ENCODE results near the gene LCE7A. TPM values are rescaled to one million over a fixed set of nuclear protein-coding genes. Genes with fewer than 3 reads are reported as not detected.

The LCE7A gene
- polyA plus RNA-seq, 2 of the 4 experiments (the other 2 are of a cell fraction), result not detected

DNA sequence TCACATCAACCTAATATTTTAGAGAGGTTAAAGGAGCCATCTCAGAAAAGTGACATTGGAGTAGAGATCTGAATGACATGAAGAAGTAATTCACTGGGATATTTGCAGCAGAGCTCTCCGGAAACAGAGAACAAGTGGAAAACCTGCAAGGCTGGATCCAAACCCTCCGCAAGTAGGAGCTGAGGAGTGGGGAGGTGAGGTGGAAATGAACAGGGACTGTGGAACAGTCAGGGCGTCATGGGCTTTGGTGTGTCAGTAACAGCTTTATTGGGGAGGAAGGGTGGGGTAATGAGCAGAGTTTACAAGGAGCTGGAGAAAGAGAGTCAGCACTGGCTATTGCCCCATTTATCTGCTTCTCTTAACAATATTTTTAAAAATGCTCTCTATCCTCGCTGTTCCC is 39.2 kb downstream of the LCE7A start:
- DNase-seq (ENCODE audit: low read depth in 1 of 2, low spot score in 1 of 2) (no peak), ATAC-seq (no peak), FAIRE-seq (no peak)
- ChIA-PET CTCF (no interaction called here), POLR2A (no interaction called here)
- Histone ChIP-seq H3K4me3 (no peak overlapping the region), H3K4me2 (no peak overlapping the region), H3K4me1 (no peaks in the 10 kb centered on the region), H3K9me3 (no peaks in the 10 kb centered on the region), H3K27ac (no peak overlapping the region)
- TF ChIP-seq PBX3 (IDR thresholded peaks at IDR 0.05) (no peak), RCOR1 (IDR thresholded peaks at IDR 0.05; ENCODE audit: low read depth, low read length) (no peak), BCL3 (IDR thresholded peaks at IDR 0.05) (no peak), GATA3 (IDR thresholded peaks at IDR 0.05; ENCODE audit: borderline replicate concordance) (no peak), RFX5 (IDR thresholded peaks at IDR 0.05) (no peak), EP300 (IDR thresholded peaks at IDR 0.05) (no peak), ESRRA (IDR thresholded peaks at IDR 0.05; ENCODE audit: borderline replicate concordance, low read length) (no peak), HOXB5 (CRISPR knock-in tag; IDR thresholded peaks at IDR 0.05) (no peak), ZFP36 (IDR thresholded peaks at IDR 0.05; ENCODE audit: borderline replicate concordance, partially characterized antibody) (no peak), CEBPB (IDR thresholded peaks at IDR 0.05) (no peak), RAD21 (conservative IDR thresholded peaks at IDR 0.05 in 1 of 2, IDR thresholded peaks at IDR 0.05 in 1 of 2) (no peak), HES2 (IDR thresholded peaks at IDR 0.05) (no peak), NPAS2 (CRISPR knock-in tag; IDR thresholded peaks at IDR 0.05; ENCODE audit: borderline replicate concordance) (no peak), BHLHE40 (IDR thresholded peaks at IDR 0.05; ENCODE audit: low read depth, low read length) (no peak)
- WGBS (ENCODE audit: missing lambda C conversion rate), result 42% methylated on average over 4 of the region's 4 CpGs

DNA sequence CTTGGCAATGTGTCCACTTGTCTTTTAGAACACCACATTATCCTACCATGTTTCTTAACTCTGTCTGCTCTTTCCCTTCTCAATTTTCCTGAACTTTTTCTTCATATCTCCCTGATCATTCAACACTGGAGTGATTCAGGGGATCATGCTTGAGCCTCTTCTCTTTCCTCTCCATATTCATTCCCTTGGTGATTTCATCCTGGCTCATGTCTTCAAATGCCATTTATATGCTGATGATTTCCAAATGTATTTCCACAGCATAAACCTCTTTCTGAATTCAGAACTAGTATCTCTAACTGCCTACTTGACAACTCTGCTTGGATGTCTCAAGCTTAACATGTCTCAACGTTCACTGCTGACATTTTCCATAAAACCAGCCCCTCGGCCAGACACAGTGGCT is 40.1 kb downstream of the LCE7A start:
- Histone ChIP-seq H3K4me2 (no peak overlapping the region), H3K4me1 (no peaks in the 10 kb centered on the region), H3K9me3 (no peaks in the 10 kb centered on the region), H3K27ac (no peak overlapping the region), H3K4me3 (no peak overlapping the region)
- WGBS (ENCODE audit: missing lambda C conversion rate), result 0% methylated on average over 1 of the region's 2 CpGs
- ChIA-PET CTCF (no interaction called here), POLR2A (no interaction called here)
- TF ChIP-seq RCOR1 (IDR thresholded peaks at IDR 0.05; ENCODE audit: low read depth, low read length) (no peak), NFE2L2 (conservative IDR thresholded peaks at IDR 0.05; ENCODE audit: low read length) (no peak), RAD21 (conservative IDR thresholded peaks at IDR 0.05 in 1 of 2, IDR thresholded peaks at IDR 0.05 in 1 of 2) (no peak), JUNB (IDR thresholded peaks at IDR 0.05) (no peak), HOXB5 (CRISPR knock-in tag; IDR thresholded peaks at IDR 0.05) (no peak), GATA3 (IDR thresholded peaks at IDR 0.05; ENCODE audit: borderline replicate concordance) (no peak)
- DNase-seq (ENCODE audit: low read depth in 1 of 2, low spot score in 1 of 2), result no peak
- no peak for ATAC-seq
- no peak for FAIRE-seq

- POLR2A ChIA-PET, result no interaction called here
These were observed 41.8 kb downstream of the LCE7A start for GRCh38 chr1:152901631-152902030.

More at GRCh38 chr1:152901631-152902030, 41.8 kb downstream of the LCE7A start:
- no peak overlapping the region for H3K4me2 ChIP-seq
- CTCF ChIA-PET, result interaction anchor here (0.6 to 0.9 kb wide), 2 partner anchors 24 to 286 kb away, joined by 3 to 4 read pairs; no protein-coding TSS in a partner anchor
- no peaks in the 10 kb centered on the region for H3K4me1 ChIP-seq
- ATAC-seq (no peak), FAIRE-seq (no peak), DNase-seq (ENCODE audit: low read depth in 1 of 2, low spot score in 1 of 2) (no peak)
- no peak overlapping the region for H3K4me3 ChIP-seq
- no peaks in the 10 kb centered on the region for H3K9me3 ChIP-seq
- WGBS (ENCODE audit: missing lambda C conversion rate), result 24% methylated on average over 5 of the region's 5 CpGs
- TF ChIP-seq ZC3H11A (IDR thresholded peaks at IDR 0.05) (no peak), EP300 (IDR thresholded peaks at IDR 0.05) (no peak), JUNB (IDR thresholded peaks at IDR 0.05) (no peak), CBX2 (IDR thresholded peaks at IDR 0.05; ENCODE audit: borderline replicate concordance, low read depth) (no peak), KDM5A (IDR thresholded peaks at IDR 0.05) (no peak), ELK1 (IDR thresholded peaks at IDR 0.05; ENCODE audit: low read depth, low read length) (no peak), TP53 (CRISPR knock-in tag; IDR thresholded peaks at IDR 0.05) (no peak)
- H3K27ac ChIP-seq, result no peak overlapping the region

All from A549 (cell line).